HG02798 (cell line): ENCODE measurements around the gene ESRRG.

Source experiments
- ATAC-seq: cut with Tn5 transposase; IDR thresholded peaks from one replicate; pipeline ENCODE4 v1.9.1; 2021; ENCODE audit warnings: mild to moderate bottlenecking; ENCODE audit not compliant: unreplicated experiment, poor library complexity

The ESRRG gene

GRCh38 chr1:216466162-216466801 is 256.9 kb downstream of the ESRRG start:
- no peak for ATAC-seq

DNA sequence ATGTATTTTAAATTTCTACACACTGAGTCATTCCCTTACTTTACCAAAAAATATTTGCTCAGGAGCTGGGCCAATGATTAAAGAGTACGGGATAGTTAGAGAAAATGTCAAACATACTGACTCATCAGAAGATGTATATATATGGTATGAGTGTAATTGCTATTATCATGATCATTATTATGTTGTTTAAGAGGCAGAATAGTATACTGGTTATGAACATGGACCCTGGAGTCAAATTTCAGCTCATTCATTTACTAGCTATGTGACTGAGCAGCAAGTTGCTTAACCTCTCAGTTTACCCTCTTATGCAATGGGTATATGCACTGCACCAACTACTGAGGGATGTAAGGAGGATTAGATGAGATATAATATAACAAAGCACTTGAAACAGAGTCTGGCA is 258.7 kb downstream of the ESRRG start:
- ATAC-seq = no peak

DNA sequence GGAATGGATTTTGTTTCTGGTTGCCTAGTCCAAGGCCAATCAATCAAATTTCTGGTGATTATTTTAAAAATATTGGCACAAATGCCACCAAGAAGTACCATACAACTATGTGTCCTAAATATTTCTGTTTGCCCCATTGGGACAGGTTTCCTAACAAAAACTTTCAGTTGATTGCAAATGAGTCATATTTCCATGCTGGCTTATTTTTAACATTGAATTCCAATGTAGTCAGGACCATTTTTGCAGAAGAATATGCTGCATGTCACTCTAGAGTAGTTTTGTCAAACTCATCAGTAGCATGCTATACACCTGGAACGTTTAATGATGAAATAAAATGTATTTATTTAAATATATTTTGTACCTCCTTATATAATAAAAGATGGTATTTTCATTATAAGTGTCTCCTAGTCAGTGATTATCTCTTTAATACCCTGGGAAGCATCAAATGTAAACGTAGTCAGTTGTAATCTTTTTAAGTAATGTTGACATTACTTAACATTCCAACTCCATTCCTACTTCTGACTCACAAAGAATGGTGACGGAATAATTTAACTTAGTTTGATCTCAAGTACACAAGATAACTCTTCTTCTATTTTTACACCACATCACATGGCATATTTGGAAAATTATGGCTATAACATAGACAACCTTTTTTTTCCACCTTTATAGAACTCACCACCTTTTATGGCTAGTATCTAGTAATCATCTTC is 261.0 kb downstream of the ESRRG start:
- ATAC-seq = no peak

DNA sequence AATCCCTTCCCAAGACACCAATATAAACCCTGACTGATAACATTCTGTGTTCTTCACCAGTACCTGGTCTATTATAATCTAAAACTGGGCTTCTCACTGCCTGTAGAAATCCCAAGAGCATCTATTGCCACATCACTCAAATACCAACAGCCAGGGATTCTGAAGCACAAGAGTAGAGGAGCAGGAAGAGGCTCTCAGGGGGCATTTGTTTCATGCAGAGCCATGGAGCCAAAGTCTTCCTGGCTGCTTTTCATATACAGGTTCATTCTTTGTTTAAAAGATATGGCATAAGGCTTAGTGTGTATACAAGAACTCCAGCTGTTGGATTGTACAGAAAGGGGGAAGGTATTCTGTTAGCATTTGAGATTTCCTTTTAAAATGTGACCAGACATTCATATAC is 261.8 kb downstream of the ESRRG start:
- ATAC-seq = no peak

DNA sequence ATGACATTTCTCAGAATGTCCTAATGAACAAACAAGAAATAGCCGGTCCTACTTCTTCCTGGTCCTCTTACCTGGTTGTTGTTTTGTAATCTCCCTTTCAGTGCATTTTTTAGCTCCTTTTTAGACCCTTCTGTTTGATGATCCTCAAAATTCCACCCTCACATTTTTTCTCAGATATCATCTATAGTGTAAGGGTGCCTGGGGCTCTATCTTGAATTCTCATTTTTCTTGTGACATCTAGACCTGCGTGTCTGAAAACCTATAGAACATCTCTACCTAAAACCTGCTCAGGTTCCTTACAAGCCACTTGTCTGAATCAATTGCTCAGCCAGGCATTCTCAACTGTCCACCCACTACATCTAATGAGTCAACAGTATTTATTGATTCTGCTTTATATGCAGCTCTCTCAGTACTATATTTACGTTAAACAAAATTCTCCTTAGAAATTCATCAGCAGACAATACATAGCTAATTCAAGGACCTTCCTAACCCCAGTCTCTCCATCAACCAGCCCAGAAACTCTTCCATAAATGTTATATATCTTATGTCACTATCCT is 263.5 kb downstream of the ESRRG start:
- no peak for ATAC-seq

GRCh38 chr1:216458812-216459211 is 264.4 kb downstream of the ESRRG start:
- ATAC-seq = no peak

GRCh38 chr1:216457356-216457755 is 265.9 kb downstream of the ESRRG start:
- ATAC-seq = no peak

DNA sequence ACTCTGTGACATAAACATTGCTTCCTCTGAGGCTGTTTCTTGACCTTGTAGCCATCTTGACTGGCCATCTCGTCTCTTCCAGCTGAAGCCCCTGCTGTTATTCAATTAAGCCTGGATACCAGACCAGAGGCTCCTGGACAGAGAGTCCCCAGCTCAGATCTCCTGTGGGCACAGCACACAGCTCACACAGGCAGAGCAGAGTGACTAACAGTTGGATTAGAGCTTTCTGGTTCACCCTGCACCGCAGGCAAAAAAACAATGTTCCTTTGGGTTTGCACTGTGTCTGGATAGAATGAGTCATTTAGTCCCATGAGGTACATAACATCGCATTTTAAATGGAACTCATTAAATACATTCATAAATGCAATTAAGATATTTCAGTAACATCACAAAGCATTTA is 266.5 kb downstream of the ESRRG start:
- ATAC-seq = no peak

- no peak for ATAC-seq
Observed at GRCh38 chr1:216453777-216454176, 269.5 kb downstream of the ESRRG start.
